ENCODE measurements around the gene COPZ1. TPM values are rescaled to one million over a fixed set of nuclear protein-coding genes. Genes with fewer than 3 reads are reported as not detected.

Gene COPZ1
- total RNA-seq, 3 donors from 2014 or later = 84.0 to 115 (median 104) TPM

DNA sequence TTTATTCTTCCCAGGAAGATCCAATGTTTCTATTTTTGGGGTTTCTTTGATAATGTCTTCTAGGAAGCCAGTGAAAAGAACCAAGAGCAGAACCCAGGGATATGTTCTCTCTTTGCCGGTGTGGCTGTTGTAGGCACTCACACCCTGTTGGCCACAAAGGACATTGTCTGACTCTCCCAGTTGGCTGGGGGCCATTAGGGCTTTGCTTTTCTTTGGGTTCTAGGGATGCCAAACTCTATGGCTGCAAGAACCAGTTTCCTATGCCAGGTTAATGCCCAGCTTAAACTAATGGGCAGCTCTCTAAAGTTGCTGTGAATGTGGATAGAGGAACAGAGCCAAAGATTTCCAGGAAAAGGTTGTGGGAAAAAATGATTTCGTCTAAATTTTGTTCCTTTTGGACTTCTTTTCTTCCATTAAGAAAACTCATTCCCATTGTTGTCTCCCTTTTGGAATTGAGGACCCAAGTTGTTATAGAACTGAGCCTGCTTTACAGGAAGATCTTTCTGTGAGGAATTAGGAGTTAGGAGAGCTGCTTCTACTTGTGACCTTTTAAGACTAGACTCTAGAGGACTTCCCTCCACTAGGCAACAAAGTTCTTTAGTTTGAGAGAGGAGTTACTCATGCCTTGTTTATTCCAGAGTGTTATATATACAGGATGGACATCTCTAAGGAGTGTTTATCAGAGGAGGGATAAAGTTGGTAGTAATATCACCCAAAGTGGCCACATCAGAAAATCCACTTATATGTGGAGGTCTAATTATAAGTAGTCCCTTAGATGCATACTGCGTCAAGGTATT, 13.1 kb downstream of the COPZ1 start:
- no peaks in the 10 kb centered on the region for H3K4me1 ChIP-seq (ENCODE audit: low read depth)
- TF ChIP-seq CTCF (IDR thresholded peaks at IDR 0.05) = no peak
- no peaks in the 10 kb centered on the region for H3K9me3 ChIP-seq
- DNase-seq (no peak), ATAC-seq (no peak)
- intact Hi-C loops (cut with DNase I, micrococcal nuclease) = no loop called here
- no peaks in the 10 kb centered on the region for H3K36me3 ChIP-seq (ENCODE audit: low read depth)
- H3K4me3 ChIP-seq = no peak overlapping the region

DNA sequence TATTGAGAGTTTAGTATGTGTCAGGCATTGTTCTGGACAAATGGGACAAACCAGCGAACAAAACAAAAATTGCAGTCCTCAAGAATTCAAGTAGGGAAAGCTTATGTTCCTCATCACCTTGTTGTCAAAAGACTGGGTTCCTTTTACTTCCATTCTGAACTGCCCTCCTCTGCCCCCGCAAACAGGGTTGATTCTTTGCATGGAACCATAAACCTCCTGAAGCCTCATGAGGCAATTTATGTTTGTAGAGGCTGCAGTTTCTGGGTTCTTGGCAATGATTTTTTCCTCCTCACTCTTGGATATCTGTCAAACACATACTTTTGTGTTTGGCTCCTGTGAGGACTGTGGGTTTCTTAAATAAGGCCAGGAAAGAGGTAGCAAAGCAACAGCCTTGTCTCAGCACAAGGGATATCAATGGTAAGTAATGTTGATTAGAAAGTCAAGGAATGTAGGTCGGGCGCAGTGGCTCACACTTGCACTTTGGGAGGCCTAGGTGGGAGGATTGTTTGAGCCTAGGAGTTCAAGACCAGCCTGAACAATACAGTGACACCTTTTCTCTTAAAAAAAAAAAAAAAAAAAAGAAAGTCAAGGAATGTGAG, 13.9 kb downstream of the COPZ1 start:
- Histone ChIP-seq H3K36me3 (ENCODE audit: low read depth) (no peaks in the 10 kb centered on the region), H3K9me3 (no peaks in the 10 kb centered on the region), H3K4me1 (ENCODE audit: low read depth) (no peaks in the 10 kb centered on the region), H3K4me3 (no peak overlapping the region)
- no peak for ATAC-seq
- no peak for TF ChIP-seq CTCF (IDR thresholded peaks at IDR 0.05)
- DNase-seq = no peak
- intact Hi-C loops (cut with DNase I, micrococcal nuclease) = no loop called here

DNA sequence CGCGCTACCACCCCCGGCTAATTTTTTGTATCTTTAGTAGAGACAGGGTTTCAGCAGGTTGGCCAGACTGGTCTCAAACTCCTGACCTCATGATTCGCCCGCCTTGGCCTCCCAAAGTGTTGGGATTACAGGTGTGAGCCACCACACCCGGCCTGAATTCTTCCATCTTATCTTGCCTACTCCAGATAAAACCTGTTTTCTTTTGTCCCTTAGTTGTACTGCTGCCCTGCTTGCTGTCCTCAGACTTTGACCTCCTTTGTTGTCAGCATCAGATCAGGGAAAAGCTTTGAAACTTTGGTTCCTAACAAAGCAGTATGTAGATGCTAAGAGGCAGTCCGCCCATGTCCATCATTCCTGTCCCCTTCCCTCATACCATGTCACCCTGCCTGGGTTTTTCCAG, 15.9 kb downstream of the COPZ1 start:
- no peak for DNase-seq
- peak; percentile 43 for ATAC-seq

DNA sequence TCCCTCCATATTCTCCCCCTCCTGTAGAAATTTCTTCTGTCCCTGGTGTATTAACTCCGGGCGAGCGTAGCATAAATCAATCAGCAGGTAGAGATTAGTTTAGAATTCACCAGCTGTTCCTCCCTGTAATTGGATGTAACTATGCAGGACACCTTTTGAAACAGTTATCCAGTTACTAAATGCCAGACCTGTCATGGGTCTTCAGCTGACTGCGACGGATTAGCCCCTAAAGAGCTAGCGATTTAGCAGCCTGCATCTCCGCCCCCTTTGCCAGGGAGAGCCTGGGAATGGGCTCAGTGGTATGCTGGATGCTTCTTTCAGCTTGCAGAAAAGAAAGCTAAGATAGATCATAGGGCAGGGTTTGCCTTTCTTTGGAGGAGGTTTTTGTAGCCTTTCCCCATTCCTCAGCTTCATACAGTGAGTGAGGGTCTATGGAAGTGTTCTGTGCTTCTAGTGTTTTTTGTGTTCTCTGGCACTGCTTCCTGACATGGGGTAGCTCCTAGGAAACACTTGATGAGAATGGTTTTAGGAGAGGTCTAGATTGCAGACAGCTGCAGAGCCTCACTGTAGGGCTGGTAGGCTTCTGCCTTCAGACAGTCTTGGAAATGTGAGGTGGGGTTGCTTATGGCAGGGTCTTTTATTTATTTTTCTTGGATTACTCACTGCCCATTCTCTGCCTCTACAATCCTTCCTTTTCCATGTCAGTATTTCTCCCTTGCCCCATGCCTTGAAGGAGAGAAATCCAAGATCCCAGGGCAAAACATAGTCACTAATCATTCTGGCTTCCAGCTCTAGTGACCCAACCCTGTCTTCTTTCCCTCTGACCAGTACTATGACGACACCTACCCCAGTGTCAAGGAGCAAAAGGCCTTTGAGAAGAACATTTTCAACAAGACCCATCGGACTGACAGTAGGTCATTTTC, 16.7 kb downstream of the COPZ1 start:
- intact Hi-C loops (cut with DNase I, micrococcal nuclease) = no loop called here
- no peak for DNase-seq
- Histone ChIP-seq H3K4me3 (no peak overlapping the region), H3K36me3 (ENCODE audit: low read depth) (peaks cover 4% of the 10 kb centered on the region), H3K9me3 (no peaks in the 10 kb centered on the region), H3K4me1 (ENCODE audit: low read depth) (no peaks in the 10 kb centered on the region)
- no peak for TF ChIP-seq CTCF (IDR thresholded peaks at IDR 0.05)
- no peak for ATAC-seq

More for the DNA sequence above, 15.9 kb downstream of the COPZ1 start:
- Histone ChIP-seq H3K4me3 (no peak overlapping the region), H3K36me3 (ENCODE audit: low read depth) (peaks cover 4% of the 10 kb centered on the region), H3K4me1 (ENCODE audit: low read depth) (no peaks in the 10 kb centered on the region), H3K9me3 (no peaks in the 10 kb centered on the region)
- no peak for TF ChIP-seq CTCF (IDR thresholded peaks at IDR 0.05)
- intact Hi-C loops (cut with DNase I, micrococcal nuclease) = no loop called here

DNA sequence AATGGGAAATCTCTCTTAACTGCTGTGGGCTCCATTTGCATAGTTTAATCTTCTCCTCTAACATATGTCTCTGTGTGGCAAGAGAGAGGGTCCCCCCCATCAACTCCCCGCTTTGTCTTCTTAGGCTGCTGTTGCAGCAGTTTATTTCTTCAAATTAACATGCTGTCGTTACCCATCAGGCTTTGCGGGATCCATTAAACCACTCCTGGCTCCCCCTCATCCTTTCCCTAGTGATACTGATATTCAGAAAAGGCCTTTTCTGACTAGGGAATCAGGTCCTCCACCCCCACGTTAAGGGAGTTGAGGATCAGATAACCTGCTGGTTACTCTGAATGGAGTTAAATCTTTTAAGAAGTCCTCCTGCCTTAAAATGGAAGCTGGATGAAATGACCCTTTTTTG, 24.1 kb downstream of the COPZ1 start:
- H3K9me3 ChIP-seq = no peaks in the 10 kb centered on the region
- no peak for ATAC-seq

More for the DNA sequence above, 24.1 kb downstream of the COPZ1 start:
- no peak overlapping the region for H3K4me3 ChIP-seq
- no peak for DNase-seq
- TF ChIP-seq CTCF (IDR thresholded peaks at IDR 0.05) = no peak
- no peaks in the 10 kb centered on the region for H3K4me1 ChIP-seq (ENCODE audit: low read depth)
- intact Hi-C loops (cut with DNase I, micrococcal nuclease) = no loop called here
- peaks cover 11% of the 10 kb centered on the region for H3K36me3 ChIP-seq (ENCODE audit: low read depth)

Data from mucosa of descending colon (tissue), 3 donors.